GM21423 (cell line): Measurements from ENCODE around the gene CACNA2D1.

ENCODE experiments used
- ATAC-seq: cut with Tn5 transposase; IDR thresholded peaks from one replicate; pipeline ENCODE4 v1.9.1; 2021; ENCODE audit warnings: mild to moderate bottlenecking, moderate library complexity; ENCODE audit not compliant: unreplicated experiment

The CACNA2D1 gene

DNA sequence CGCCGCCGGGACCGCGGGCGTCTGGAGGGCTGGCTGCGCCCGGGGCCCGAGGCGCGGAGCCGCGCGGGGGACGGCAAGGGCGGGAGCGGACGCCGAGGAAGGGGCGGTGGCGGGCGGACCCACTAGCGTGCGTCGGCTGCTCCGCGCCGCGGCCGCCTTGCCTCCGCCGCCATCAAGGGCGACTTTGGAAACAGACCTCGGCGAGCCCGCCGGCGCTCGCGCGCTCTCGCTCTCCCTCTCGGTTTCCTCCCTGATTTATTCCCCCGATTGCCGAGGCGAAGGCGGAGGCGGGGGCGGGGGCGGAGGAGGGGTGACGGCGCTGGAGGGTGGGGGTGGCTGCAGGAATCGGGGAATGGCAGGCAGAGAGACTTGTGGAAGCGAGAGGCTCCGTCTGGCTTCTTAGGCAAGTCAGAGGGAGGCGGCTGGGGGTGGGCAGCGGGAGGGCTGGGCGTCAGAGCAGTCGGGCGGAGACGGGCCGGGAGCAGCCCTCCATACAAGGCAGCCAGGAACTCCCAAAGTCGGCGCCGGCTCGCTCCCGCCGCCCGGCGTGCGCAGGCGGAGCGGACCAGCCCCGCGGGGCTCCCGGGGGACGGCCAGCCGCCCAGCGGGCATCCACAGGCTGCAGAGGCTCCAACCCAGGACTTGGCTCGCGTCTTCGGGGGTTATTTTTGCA, at the start of gene CACNA2D1:
CACNA2D1 (minus strand) TSS at position 231 of the 673 bp plus-strand sequence.
- no peak for ATAC-seq

DNA sequence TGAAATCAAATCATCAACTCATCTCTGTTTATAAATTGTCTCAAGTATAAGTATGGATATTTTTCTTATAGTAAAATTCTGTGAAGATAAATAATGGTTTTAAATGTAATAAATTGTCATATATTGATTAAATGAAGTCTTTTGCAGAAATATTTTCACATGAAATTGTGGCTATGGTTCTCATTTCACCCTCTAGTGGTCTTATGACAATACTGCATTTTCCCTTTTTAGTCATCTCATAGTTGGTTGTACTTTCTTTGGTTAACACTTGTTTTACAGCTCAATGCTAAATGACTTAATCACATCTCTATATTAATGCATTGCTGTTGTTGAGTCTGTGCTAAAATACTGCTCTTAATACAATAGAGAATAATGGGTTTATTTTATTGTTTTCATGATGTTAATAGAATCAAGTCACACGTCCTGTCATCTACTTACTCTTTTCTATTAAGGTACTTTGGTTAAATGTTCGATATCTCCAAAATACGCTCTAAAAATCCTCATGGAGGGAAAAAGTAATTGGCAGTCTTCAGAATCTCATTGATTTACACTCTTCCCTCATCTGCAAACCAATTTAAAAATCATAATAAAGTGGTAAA, 38.0 kb upstream of the CACNA2D1 start:
- ATAC-seq = peak; percentile 63

DNA sequence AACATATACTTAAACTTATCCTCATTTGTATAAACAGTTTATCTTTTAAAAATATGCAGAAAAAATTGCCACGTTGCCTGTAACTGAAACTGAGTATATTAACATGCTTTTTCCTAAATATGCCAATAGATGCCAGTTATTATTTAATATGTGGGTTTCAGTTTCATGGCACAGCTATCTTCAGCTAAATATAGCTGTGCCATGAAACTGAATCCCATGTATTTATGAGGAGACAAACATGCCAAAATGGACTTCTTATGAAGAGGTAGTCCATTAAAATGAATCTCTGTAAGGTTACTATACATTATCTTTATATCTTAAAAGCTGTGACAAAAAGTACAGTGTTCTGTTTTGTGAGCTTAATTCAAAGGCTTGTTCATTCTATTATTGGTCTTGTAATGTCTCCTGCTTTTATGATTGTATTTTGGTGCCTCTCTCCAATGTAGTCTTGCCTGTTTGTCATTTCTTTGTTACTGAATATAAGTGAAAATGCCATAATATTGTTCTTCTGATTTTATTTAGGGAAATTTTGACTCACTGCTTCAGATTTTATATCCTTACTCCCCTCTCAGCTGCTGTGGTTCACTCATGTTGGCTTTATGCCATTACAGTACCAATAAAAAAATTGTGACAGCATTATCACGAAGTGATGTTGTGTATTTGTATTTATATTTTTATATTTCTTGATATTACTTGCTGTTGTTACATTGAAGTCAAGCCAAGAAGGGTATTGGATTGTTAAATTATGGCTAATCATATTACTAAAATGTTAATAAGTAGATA, 34.3 kb upstream of the CACNA2D1 start:
- ATAC-seq = no peak

DNA sequence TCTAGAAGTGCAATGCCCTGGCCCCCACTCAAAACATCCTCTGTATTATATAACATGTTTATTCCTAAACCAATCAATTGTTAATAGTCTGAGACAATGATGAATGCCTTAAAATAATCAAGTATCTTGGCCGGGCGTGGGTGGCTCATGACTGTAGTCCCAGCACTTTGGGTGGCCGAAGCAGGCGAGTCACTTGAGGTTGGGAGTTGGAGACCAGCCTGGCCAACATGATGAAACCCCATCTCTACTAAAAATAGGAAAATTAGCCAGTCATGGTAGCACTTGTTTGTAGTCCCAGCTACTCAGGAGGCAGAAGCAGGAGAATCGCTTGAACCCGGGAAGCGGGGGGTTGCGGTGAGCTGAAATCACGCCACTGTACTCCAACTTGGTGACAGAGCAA, 29.4 kb upstream of the CACNA2D1 start:
- ATAC-seq = no peak

DNA sequence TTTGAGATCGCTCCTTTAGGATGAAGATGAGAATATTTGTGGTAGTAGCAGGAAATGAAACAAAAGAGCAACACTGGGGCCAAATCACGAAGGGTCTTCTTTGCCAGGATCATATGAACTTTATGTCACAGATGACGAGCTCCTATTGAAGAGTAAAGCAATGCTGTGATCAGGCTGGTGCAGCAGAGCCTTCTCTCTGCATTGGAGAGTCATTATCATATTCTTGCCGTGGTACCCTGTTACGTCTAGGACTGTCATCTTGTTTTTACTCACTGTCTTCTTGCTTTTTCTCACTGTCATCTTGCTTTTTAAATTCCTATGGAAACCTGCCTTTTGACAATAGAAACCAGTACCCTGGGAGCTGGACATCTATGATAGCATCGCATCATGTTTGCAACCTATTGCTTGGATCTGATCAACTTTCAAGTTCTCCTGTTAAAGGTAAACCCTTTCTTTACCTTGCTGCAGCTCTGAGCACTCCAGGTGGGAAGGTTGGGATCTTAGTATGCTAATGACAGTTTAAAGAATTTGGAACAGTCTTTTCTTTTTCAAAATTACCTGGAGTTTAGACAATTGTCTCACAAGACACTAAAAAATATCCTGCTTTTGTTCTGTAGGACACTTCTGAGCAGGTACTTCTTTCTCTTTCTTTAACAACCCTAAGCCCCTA, 27.9 kb upstream of the CACNA2D1 start:
- ATAC-seq = no peak

DNA sequence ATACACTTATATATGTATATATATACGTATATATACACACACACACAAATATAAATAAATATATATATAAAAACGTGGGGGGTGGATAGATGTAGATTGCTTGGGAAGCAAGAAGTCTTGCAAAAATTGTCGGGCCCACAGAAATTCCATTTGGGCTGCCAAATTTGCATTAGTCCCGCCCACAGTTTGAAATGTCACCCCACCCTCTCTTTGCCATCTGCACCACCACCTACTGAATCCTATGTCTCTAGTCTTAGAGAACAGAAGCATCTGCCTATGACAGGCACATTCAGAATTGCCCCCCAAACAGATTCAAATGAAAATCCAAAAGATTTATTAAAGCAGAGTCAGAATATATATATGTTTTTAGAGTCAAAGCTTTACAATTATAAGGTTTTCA, 25.6 kb upstream of the CACNA2D1 start:
- no peak for ATAC-seq

DNA sequence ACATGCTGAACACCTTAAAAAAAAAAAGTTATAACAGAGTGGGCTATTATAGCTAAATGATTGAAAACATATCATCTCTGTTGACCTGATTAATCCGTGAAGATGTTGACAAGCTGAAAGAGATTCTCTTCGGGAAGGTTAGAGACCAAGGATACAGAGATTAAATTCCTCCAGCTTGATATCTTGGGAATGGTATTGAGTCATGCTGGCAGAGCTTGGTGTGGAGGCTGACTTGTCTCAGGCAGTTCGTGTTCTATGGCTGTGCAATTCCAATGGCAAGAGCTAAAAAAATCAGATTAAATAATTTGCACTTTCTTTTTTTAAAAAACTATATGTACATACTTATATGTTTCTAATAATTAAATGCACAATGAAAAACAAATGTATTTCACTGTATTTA, 24.9 kb upstream of the CACNA2D1 start:
- no peak for ATAC-seq

DNA sequence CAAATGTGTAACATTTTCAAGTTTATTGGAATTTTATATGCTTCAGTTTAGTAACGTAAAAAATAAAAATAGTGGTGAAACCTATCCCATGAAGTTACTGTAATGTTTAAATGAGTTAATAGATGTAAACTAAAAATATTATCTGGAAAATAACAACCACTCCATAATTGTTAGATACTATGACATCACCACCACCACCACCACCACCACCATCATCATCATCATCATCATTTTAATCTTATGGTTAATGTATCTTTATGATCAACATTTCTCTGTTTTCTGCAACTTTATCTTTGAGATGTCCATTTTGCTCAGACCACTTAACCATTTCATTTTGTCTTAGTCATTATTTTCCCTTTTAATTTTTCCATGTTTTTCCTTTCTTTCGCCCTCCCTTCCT, 23.4 kb upstream of the CACNA2D1 start:
- no peak for ATAC-seq

DNA sequence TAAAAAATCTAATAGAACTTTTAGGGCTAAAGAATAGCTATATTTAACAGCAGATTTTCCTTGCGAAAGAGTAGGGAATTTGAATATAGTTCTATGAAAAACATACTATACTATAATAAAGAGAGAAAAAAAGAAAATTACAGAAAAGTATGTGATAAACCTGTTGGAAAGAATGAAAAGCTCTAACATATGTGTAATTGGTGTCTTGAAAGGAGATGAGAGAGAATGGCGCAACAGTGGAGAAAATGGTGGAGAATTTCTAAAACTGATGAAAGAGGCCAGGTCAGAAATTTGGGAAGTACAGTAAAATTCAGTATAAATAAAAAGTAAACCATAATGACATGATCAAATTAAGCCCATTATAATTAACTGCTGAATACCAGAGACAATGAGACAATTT, 20.8 kb upstream of the CACNA2D1 start:
- ATAC-seq = no peak

DNA sequence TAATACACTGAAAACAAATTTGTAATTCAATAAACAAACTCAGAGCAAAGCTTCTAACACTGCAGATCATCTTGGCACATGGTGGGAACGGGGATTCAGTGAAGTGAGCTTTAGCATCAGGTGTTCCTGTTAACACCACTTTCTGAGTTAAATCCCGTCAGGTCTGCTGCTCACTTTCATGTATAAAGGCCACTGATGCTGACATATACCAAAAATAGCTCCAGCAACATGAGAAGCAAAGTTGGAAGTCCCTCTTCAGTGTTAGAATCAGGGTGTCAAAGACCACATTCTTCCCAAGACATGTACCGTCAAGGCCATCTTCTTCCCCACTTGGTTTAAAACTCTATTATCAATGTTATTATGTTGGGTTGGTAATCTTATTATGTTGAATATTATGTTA, 11.7 kb upstream of the CACNA2D1 start:
- ATAC-seq = no peak

DNA sequence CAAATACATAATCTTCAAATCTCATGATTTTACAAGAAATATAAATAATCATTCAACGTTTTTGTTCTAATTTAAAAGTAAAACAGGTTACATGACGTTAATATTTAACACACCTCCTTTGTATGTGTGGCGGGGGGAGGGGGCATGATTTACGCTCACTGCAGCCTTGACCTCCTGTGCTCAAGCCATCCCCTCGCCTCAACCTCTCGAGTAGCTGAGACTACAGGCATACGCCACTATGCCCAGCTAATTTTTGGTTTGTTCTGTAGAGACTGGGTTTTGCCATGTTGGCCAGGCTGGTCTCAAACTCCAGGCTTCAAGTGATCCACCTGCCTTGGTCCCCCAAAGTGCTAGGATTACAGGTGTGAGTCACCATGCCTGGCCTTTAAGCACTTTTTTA, 7.2 kb upstream of the CACNA2D1 start:
- ATAC-seq = no peak

DNA sequence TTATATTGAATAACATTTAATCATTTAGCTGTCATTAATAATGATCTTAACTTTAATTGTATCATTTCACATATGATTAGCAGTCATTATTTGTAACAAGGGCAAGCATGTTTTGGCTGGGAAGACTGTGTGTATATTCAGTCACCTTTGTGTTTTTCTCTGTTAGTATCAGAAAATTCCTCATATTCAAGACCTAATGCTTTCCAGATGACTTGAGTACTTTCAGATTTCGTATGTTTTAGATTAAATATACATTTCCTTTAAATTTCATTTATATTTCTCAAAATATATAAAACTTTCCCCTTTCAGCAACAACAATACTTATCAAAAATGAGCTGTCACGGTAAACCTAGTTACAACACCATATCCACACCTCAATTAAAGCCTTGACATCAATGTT, 6.3 kb upstream of the CACNA2D1 start:
- ATAC-seq = no peak

DNA sequence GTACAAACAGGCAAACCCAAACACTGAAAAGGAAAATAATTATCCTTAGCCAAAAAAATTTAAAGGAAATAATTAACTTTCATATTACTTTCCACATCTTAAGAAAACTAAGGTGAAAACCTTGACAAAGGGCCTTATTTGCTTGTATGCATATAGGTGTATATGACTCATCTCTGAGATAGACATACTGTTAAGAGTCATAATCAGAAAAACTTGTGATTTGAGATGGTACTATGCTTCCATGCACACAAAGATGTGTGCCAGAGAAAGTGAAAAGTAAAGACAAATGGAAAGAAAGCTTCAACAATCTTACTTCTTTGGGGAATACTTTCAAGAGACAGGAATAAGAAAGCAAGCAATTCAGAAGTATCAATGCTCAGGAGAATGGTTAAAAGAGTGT, 3.3 kb upstream of the CACNA2D1 start:
- no peak for ATAC-seq

DNA sequence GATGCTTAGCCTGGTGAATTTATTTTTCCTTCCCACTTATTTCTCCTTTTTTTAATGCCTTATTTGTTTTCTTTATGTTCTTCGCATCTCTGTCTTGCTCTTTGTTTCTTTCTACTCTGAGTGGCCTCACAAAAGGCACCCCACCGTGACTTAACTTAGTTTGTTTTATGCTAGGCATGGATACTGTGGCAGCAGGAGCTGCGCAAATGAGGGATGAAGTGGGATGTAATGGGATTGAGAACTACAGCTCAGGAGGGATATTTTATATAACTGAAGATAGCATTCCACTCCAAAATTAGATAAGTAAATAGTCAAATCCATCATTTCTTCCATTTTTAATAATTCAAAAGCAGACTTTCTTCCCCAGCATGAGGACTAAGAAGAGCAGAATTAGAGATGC, 1.7 kb upstream of the CACNA2D1 start:
- ATAC-seq = no peak

DNA sequence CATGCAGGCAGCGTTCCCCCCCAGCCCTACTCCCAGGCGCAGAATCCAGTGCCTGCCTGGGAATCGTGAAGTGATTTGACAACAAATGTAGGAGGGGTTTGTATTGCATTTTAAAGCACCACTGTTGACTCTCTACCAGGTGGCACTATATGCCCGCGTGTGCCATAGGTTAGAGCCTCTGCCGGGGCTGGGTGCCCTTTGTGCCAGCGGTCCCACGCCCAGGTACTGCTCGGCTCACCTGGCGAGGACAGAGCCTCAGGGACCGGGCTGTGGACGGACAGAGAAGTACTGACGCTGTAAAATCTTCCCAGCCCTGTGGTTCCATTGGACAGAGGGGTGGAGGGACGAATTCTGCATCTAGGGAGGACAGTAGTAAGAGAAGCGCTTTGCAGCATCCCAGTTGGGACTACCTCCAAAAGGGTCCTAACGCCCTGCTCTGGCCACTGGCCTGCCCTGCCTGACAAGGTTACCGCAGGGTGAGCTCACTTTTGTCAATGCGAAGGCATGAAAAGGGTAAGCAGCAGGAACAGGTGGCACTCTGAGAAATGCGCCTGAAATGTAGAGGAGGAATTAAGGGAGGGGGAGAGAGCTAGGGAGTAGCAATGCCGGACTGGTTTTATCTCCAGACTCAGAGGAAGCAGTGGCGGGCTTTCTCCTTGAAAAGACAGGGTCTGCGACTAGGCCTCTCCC, 788 bp upstream of the CACNA2D1 start:
- ATAC-seq = no peak

DNA sequence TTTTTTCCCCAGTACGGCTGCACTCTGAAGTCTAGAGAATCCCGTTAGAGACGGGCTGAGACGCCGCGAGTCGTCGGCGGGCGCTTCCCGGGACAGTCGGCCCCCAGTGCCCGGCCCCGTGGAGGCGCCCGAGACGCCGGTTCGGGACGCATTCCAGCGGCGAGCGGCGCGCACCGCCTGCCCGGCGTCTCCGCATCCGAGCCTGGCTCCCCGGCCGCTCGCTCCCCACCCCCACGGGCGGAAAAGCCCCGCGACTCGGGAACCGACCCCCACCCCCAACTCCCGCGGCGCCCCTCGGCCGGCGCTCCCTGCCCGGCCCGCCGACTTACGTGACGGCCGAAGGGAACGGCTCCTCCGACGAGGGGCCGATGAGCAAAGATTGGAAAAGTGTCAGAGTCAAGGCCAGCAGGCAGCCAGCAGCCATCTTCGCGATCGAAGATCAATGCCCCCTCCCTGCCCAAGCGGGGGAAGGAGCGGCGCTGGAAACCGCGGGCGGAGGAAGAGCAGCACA, 486 bp downstream of the CACNA2D1 start:
- ATAC-seq = no peak

DNA sequence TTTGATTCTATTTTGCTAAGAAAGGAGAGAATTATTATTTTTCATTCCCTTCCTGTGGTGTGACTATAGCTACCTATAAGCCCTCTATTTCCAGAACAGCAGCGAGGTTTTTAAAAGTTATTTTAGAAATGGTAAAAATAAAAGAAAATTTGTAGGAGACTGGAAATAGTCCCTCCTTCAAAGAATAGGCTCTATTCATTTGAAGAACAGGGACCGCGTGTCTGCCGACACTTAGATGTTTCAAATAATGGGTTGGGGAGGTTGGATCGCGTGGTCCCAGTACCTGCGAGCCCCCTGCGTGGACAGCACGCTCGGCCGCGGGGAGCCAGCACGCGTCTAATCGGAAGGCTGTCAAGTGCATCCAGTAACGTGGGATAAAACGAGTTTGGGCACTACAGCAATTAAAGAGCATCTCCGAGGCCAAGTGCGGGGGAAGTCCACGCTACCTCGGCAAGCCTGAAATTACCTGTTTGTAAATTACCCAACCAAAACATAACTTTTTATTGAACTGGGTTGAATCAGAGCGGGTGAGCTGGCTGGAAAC, 1.0 kb downstream of the CACNA2D1 start:
- ATAC-seq = no peak

DNA sequence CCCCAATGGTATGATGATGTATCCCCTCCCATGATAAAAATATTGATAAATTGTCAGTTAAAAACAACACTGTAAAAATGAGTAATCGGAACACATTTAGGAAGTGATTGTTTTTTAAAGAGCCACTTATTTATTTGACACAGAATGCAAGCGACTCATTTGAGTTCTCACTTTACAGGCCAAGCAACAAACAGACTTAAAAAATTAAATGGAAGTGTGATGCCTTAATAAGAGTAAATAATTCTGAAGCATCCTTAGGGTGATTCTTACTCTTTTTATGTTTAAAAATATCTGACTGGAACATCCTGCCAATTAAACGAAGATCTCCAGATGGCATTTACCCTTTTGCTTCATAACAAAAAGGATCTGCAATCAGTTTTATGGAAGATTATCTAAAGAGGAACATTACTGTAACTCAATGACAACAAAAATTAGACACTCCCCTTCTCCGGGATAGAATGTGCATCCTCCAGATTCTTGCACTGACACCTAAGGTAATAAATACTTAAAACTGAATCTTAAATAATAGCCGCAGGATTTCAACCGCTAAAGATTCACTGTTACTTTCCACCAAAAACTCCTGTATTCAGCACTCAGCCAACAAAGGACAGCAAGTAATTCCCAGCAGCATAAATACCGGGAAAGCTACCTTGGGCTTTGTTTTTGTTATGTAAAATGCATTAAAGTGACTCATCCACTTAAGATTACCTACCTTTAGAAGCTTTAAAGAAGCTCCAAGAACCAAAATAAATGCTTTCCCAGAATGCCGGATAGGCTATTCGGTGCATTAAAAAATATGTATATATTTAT, 1.7 kb downstream of the CACNA2D1 start:
- no peak for ATAC-seq

DNA sequence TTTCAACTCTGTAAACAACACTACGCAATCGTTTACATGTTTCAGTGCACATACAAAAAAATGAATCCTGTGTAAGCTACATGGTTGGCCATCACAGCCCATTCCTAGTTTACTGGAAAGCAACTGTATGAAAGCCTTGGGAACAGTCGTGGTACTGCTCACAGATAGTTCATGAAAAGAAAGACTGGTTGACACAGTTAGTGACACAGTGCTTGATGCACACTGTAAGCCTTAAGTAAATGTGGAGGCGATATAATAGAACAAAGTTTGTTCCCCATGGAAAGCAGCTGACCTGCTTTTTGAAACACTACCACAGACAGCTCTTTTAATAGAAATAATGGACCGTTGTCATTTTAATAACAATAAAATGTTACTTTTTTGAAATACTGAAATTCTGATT, 5.1 kb downstream of the CACNA2D1 start:
- ATAC-seq = no peak

DNA sequence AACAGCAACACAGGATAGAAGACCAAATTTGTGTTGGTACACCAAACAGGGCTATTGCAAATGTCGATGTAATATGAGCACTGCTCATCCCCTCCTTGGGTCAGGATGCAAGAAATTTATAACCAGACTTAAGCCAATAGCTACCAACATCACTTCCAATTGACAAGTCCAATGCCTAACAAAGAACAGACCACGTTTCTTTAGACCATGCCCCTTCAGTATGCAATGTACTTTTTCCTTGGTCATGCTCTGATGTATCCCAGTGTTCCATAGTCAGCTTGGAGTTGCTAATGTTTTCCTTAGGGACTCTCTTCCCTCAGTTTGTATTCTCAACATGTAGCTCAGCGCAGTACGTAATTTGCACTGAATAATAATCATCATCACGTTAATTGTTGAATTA, 7.8 kb downstream of the CACNA2D1 start:
- ATAC-seq = no peak
